MG63 (cell line): ENCODE measurements around the gene BLVRA. TPM values are rescaled to one million over a fixed set of nuclear protein-coding genes. Genes with fewer than 3 reads are reported as not detected.

Experiments
- DNase-seq: peaks from one replicate; pipeline ENCODE4 v3.0.0-alpha.2; 2020
- H3K27me3 ChIP-seq: fragments of 250-450 bp; sonication (Bioruptor Pico); 2 replicates; pipeline ENCODE4 v1.5.1; 2020; ENCODE audit warnings: mild to moderate bottlenecking, moderate library complexity
- H3K36me3 ChIP-seq: fragments of 250-450 bp; sonication (Bioruptor Pico); 2 replicates; pipeline ENCODE4 v1.5.1; 2020; ENCODE audit warnings: mild to moderate bottlenecking, moderate library complexity
- H3K4me3 ChIP-seq: fragments of 250-450 bp; sonication (Bioruptor Pico); 2 replicates; pipeline ENCODE4 v1.5.1; 2020; ENCODE audit warnings: mild to moderate bottlenecking, moderate library complexity
- H3K9me3 ChIP-seq: fragments of 250-450 bp; sonication (Bioruptor Pico); 2 replicates; pipeline ENCODE4 v1.5.1; 2020; ENCODE audit warnings: mild to moderate bottlenecking, moderate library complexity
- total RNA-seq: library from RNA; depleted of rRNA; stranded (reverse); fragments of >200 nt; shearing (Covaris generic); gene quantifications from 2 replicates; pipeline ENCODE4 v1.2.3, GENCODE V29; 2014; ENCODE audit warnings: low replicate concordance

The BLVRA gene
- total RNA-seq, 1 experiment from 2014 or later = 42.1 TPM

GRCh38 chr7:43737467-43738127 lies 20.9 kb upstream of the BLVRA start:
- no peak for DNase-seq
- Histone ChIP-seq H3K4me3 (no peak overlapping the region), H3K36me3 (no peaks in the 10 kb centered on the region), H3K27me3 (no peaks in the 10 kb centered on the region), H3K9me3 (no peaks in the 10 kb centered on the region)

GRCh38 chr7:43742692-43743091 lies 15.8 kb upstream of the BLVRA start:
- no peak overlapping the region for H3K4me3 ChIP-seq
- DNase-seq = no peak

GRCh38 chr7:43747328-43748105 lies 11.0 kb upstream of the BLVRA start:
- Histone ChIP-seq H3K9me3 (no peaks in the 10 kb centered on the region), H3K36me3 (no peaks in the 10 kb centered on the region), H3K4me3 (no peak overlapping the region), H3K27me3 (no peaks in the 10 kb centered on the region)
- DNase-seq = no peak

More at GRCh38 chr7:43742692-43743091, 15.8 kb upstream of the BLVRA start:
- Histone ChIP-seq H3K36me3 (no peaks in the 10 kb centered on the region), H3K27me3 (no peaks in the 10 kb centered on the region), H3K9me3 (no peaks in the 10 kb centered on the region)

- Histone ChIP-seq H3K27me3 (no peaks in the 10 kb centered on the region), H3K9me3 (no peaks in the 10 kb centered on the region), H3K4me3 (no peak overlapping the region), H3K36me3 (no peaks in the 10 kb centered on the region)
- no peak for DNase-seq
Measured at GRCh38 chr7:43749383-43749940, 9.0 kb upstream of the BLVRA start.

- Histone ChIP-seq H3K27me3 (no peaks in the 10 kb centered on the region), H3K36me3 (no peaks in the 10 kb centered on the region), H3K4me3 (no peak overlapping the region), H3K9me3 (no peaks in the 10 kb centered on the region)
- DNase-seq = peak; percentile 51
Measured at GRCh38 chr7:43750016-43750887, 8.2 kb upstream of the BLVRA start.

GRCh38 chr7:43752411-43752810 lies 6.1 kb upstream of the BLVRA start:
- H3K36me3 ChIP-seq = no peaks in the 10 kb centered on the region
- no peaks in the 10 kb centered on the region for H3K27me3 ChIP-seq
- no peak for DNase-seq
- no peak overlapping the region for H3K4me3 ChIP-seq
- H3K9me3 ChIP-seq = no peaks in the 10 kb centered on the region

GRCh38 chr7:43753271-43753810 lies 5.1 kb upstream of the BLVRA start:
- no peaks in the 10 kb centered on the region for H3K9me3 ChIP-seq
- H3K36me3 ChIP-seq = no peaks in the 10 kb centered on the region
- DNase-seq = no peak
- no peak overlapping the region for H3K4me3 ChIP-seq
- no peaks in the 10 kb centered on the region for H3K27me3 ChIP-seq

GRCh38 chr7:43753843-43754242 lies 4.6 kb upstream of the BLVRA start:
- H3K36me3 ChIP-seq = no peaks in the 10 kb centered on the region
- DNase-seq = no peak
- H3K9me3 ChIP-seq = no peaks in the 10 kb centered on the region
- no peak overlapping the region for H3K4me3 ChIP-seq
- H3K27me3 ChIP-seq = no peaks in the 10 kb centered on the region

GRCh38 chr7:43754596-43754995 lies 3.9 kb upstream of the BLVRA start:
- H3K36me3 ChIP-seq = no peaks in the 10 kb centered on the region
- no peak overlapping the region for H3K4me3 ChIP-seq
- no peaks in the 10 kb centered on the region for H3K27me3 ChIP-seq
- no peaks in the 10 kb centered on the region for H3K9me3 ChIP-seq
- no peak for DNase-seq

GRCh38 chr7:43756368-43757072 lies 2.0 kb upstream of the BLVRA start:
- H3K27me3 ChIP-seq = no peaks in the 10 kb centered on the region
- DNase-seq = peak; percentile 27

GRCh38 chr7:43757073-43757720 lies 1.3 kb upstream of the BLVRA start:
- Histone ChIP-seq H3K4me3 (no peak overlapping the region), H3K27me3 (no peaks in the 10 kb centered on the region)
- DNase-seq = no peak

More at GRCh38 chr7:43756368-43757072, 2.0 kb upstream of the BLVRA start:
- H3K4me3 ChIP-seq = no peak overlapping the region
- no peaks in the 10 kb centered on the region for H3K9me3 ChIP-seq
- H3K36me3 ChIP-seq = no peaks in the 10 kb centered on the region

GRCh38 chr7:43758822-43759683 lies 573 bp downstream of the BLVRA start:
- Histone ChIP-seq H3K27me3 (no peaks in the 10 kb centered on the region), H3K9me3 (no peaks in the 10 kb centered on the region), H3K36me3 (no peaks in the 10 kb centered on the region; the same call in 1 of the 2 replicates), H3K4me3 (peak overlapping the region; percentile 73)
- peak; percentile 61 for DNase-seq

More at GRCh38 chr7:43757073-43757720, 1.3 kb upstream of the BLVRA start:
- Histone ChIP-seq H3K36me3 (no peaks in the 10 kb centered on the region), H3K9me3 (no peaks in the 10 kb centered on the region)

- Histone ChIP-seq H3K9me3 (no peaks in the 10 kb centered on the region), H3K4me3 (no peak overlapping the region), H3K36me3 (no peaks in the 10 kb centered on the region; the same call in 1 of the 2 replicates), H3K27me3 (no peaks in the 10 kb centered on the region)
- no peak for DNase-seq
Measured at GRCh38 chr7:43760861-43761260, 2.4 kb downstream of the BLVRA start.

GRCh38 chr7:43761382-43761781 lies 2.9 kb downstream of the BLVRA start:
- H3K36me3 ChIP-seq = no peaks in the 10 kb centered on the region; the same call in 1 of the 2 replicates
- no peak for DNase-seq

More at GRCh38 chr7:43761382-43761781, 2.9 kb downstream of the BLVRA start:
- Histone ChIP-seq H3K4me3 (no peak overlapping the region), H3K27me3 (no peaks in the 10 kb centered on the region), H3K9me3 (no peaks in the 10 kb centered on the region)
